GM23248 (cell line): ENCODE data around the gene TRIO.

Experiments
- EZH2 ChIP-seq: fragments of 200-600 bp; sonication (generic); IDR thresholded peaks from 2 replicates; pipeline ENCODE4 v1.6.1; 2018; ENCODE audit warnings: antibody characterized with exemption, mild to moderate bottlenecking; ENCODE audit not compliant: insufficient read depth, poor library complexity, severe bottlenecking
- EZH2phosphoT487 ChIP-seq: fragments of 200-600 bp; sonication (generic); IDR thresholded peaks from 2 replicates; pipeline ENCODE4 v1.6.1; 2018; ENCODE audit warnings: antibody characterized with exemption, moderate library complexity, mild to moderate bottlenecking, low read depth; ENCODE audit not compliant: insufficient read depth

DNA sequence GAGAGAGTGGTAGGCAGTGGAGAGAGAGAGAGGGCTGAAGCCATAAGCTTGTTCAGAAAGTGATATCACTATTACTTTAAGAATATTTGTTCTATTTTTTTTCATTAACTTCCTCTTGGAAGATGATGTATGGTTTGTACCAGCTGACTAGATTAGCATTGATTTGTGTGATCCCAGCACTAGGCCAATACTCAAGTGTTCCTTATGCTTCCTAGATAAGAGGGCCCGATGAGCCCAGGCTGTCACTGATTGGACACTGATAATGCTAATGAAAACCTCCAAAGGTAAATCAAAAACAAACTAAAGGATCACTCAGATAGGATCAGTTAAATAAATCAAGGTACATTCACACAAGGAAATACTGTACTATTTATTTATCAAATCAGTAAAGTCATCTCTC is 385.8 kb downstream of the TRIO start:
- TF ChIP-seq EZH2: no peak
- TF ChIP-seq EZH2phosphoT487: no peak
